SIG-M5 treated with dmso at 0.1 percent for 504 hours (cell line): ENCODE measurements around the gene ARHGAP10.

Source experiments
- DNase-seq: peaks from one replicate; lab custom pipeline; 2025; ENCODE audit not compliant: unreplicated experiment; lab: John Stamatoyannopoulos, UW

Gene ARHGAP10

DNA sequence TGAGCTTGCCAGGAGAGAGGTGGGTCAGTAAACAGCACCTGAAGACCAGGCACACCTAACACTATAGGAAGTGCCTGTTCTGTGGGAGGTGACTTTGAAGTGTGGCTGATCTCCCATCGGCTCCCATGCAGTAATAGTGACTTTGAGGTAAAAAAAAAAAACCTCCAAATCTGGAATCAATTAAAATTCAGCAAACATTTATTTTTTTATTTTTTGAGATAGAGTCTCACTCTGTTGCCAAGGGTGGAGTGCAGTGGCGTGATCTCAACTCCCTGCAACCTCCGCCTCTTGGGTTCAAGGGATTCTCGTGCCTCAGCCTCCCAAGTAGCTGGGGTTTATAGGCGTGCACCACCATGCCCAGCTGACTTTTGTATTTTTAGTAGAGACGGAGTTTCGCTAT, 32.4 kb downstream of the ARHGAP10 start:
- no peak for DNase-seq

DNA sequence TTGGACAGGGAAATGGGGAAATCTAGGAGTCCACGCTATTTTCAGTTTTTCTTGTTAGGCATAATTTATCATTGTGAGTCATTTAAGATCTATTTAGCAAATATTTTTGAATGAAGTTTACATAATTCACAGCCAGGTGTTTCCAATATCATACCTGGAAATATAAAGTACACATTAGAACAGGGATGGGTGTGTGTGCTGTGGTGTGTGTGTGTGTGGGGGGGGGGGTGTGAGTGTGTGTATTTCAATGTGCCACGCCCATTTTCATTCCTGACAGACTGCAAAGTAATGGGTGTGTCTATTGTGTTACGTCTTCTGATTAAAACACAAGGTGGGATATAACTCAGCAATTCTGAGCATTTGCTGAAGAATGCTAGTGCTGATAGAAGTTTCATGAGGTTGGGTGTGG, 33.2 kb downstream of the ARHGAP10 start:
- DNase-seq = no peak

DNA sequence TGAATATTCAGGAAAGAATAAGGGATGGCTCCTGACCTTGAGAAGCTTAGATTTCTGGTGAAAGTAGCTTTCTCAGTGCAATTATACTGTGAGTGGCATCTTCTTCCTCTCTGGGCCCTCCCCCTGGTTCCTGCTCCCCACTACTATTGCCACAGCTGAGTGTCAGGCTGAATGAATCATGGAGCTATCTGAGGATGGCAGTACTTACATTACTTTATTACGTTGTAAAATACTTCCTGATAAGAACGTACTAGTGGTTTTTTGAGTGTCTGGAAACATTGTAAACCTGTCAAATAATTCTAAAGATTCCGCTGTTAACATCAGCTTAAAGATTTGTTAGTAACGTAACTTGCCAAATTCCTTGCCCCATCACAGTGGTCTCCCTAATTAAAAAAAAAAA, 36.2 kb downstream of the ARHGAP10 start:
- DNase-seq = peak; percentile 75

DNA sequence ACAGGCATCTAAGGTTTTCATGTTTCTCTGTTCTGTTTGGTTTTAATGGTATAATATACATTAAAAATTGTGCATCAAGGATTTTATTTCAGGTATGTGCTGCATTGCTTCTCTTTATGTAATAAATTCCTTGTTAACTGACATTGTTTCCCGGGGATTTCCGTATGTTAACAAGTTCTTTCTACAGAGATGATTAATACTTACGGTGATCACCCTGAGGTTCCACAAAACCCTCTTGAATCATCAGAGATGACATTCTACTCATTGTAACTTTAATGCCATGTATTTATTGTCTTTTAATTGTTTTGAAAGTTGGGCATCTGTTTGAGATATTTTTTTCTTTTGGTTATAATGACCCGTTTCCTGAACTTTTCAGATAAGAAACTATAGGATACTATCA, 37.5 kb downstream of the ARHGAP10 start:
- DNase-seq = no peak

DNA sequence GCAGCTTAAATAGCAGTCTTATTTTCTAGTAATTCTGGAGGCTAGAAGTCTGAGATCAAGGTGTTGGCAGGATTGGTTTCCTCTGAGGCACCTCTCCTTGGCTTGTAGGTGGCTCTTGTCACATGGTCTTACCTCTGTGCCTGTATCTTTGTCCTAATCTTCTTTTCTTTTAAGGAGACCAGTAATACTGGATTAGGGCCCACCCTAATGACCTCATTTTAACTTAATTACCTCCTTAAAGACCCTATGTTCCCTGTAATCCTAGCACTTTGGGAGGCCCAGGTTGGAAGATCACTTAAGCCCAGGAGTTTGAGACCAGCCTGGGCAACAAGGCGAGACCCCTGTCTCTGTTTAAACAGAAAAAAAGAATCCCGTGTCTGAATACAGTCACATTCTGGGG, 38.9 kb downstream of the ARHGAP10 start:
- no peak for DNase-seq

DNA sequence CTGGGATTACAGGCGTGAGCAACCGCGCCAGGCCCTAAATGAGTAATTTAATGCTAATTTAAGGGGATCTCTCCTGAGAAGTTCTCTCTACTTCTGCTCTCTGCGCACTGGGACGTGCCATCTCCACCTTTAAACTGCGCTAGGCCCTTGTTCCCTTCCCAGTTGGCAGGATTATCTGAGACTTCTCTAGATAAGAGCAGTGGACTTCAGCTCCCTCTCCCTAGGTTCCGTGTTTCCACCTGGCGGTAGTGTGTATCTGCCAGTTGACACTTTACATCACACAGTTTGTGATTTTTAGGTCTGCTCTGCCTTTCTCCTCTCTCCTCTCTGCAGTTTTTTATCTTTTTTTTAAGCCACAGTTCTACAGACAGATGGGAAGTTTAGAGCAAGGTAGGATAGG, 40.2 kb downstream of the ARHGAP10 start:
- no peak for DNase-seq

DNA sequence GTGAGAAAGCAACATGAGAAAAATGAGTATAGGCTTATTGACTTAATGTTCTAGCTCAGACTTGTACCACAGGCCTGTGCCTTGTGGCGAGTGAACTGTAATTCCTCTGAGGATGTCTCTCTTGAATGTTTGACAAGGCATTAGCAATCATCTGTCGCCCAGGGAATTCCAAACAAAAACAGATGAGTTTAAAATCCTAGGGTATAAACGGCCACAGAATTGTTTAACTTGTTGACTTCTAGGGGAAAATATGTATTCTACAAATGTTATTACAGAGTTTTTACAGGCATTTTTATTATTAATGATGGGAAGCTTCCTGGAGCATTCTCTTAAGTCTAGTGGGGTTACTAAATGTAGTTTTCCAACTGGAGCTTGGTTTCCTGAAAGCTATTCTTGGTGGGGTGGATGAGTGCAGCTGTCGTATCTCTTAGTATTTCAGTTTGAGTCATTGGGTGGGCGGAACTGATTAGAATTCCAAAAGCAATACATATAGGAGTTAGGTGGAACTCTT, 40.6 kb downstream of the ARHGAP10 start:
- DNase-seq = no peak

DNA sequence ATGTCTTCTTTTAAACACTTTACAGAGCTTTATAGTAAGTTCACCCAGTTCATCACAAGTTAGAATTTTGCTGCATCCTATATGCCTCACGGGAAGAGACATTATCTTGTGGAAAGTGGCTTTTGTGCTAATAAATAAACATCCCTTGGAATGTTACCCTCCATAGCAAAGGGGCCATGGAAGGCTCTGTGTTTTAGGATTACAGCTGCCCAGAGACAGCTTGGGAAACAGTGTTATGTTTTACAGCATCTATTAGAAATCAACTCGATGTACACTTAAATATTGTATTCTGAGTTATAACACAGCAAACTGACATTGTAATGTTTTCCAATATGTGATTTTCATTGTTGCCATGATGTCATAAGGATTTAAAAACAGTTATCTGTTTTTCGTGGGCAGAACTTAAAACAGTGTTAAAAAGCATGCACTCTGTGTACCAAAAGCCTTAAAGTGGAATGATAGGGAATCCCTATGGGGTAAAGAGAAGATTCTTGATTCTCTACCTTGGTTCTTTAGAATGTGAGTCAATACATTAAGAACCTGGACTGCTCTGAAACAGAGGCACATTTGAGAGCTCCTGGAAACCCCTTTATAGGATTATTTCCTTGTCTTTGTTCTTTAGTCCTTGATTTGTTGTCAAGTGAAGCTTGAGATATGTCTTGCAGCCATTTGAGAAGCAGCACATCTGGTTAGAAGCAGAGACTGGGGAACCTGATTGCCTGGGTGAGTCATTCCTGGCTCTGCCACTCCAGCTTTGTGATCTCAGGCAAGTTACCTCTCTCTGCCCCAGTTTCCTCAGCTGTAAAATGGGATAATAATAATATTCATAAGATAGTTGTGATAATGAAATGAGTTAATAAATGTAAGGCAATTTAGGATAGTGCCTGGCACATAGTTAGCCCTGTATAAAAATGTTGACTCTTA, 41.6 kb downstream of the ARHGAP10 start:
- no peak for DNase-seq

DNA sequence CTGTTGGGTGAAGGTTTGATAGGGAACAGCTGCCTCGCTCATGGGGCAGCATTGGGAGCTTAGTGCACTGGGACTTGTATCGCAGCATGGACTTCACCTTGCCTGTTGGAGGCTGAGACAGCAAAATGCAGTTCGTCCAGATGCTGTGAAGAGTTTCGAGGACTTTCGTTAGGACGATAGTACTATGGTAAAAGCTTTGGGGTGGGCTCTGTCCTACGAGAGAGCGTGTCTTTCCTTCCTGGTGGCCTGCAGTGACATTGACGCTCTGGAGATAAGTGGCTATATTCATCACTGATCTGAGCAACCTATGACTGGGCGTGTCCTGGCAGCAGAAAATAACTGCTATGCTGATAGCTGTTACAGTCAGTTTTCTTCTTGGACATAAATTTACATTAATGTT, 44.8 kb downstream of the ARHGAP10 start:
- DNase-seq = no peak

DNA sequence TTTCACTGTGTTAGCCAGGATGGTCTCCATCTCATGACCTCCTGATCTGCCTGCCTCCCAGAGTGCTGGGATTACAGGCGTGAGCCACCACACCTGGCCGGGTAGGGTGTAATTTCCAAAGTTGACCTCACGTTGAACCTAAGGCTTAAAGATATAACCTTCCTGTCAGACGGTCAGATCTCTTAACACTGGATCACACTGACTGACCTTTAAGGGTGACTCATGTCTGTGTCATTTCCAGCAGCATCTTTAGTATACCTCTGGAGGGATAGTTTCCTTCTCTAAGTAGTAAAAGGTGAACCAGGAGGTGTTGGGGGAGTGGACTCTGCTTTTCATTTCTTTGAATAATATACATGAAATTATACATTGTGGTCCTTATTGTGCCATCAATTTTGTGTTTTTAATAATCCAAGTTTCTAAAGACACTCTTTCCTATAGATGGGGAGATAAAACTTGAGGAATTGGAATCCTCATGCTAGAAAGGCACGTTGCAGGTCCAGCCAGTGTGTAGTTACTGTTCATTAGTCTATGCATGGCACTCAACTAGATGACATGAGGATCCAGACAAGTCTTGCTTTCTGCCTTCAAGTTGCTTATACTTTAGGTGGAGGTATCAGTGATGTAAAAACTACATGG, 45.7 kb downstream of the ARHGAP10 start:
- DNase-seq = no peak

DNA sequence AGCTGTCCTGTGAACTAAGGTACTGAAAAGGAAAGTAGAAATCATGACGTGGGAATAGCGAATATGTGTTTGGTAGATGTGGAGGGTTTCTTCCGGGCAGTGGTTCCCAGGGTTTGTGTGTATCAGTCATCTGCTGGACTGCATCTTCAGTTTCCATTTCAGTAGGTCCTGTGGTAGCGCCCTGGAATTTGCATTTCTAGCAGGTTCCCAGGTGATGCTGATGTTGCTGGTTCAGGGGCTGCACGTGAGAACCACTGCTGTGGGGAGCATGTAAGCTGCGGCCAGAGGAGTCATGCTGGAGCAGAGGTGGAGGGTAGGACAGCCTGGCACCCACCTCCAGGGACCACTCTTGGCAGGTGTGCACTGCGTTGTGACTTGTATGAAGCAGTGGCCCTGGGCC, 47.1 kb downstream of the ARHGAP10 start:
- DNase-seq = no peak

DNA sequence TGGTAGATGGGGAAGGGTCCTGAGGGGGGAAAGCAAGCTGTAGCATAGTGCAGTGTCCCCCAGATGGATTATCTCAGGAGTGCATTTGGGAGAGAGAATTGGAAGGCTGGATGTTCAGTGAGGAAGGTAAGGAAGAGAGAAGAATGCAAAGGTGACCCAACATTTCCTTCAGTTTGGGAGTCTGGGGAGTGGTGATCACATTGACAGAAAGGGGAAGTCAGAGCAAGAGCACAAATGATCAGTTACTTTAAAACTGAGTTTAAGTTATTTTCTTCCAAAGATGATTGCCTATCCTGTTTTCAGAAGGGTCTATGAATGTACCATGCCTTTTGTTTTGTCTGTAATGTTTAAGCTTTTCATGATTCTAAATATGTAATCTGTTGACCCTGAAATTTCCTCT, 47.6 kb downstream of the ARHGAP10 start:
- peak; percentile 33 for DNase-seq

DNA sequence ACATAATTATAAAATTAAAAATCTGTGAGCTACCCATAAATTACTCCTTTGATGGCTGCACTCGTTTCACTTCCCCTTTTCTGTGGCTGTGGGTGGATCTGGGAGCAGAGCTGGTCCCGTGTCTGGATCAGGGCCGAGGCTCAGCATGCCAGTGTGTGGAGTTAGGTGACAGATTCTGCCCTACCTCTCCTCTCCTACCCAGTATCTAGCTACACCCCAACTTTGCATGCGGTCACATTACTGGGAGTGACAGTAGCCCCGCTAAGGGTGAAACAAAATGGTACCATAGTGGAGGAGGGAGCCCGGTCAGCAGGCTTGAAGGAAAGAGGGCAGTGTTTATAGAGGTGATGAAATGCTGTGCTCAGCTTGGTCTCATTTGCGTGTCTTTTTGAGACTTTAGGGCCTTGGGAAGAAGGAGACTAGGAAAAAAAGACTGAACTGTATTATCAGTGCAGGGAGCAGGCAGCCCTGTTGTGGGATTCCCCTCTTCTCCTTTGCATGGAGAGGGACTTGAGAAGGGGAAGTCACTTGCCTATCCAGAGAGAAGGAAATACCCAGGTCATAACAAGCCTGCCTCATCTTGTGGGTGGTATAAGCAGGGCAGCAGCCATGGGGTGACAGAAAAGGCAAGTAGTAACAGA, 48.4 kb downstream of the ARHGAP10 start:
- peak; percentile 51 for DNase-seq

DNA sequence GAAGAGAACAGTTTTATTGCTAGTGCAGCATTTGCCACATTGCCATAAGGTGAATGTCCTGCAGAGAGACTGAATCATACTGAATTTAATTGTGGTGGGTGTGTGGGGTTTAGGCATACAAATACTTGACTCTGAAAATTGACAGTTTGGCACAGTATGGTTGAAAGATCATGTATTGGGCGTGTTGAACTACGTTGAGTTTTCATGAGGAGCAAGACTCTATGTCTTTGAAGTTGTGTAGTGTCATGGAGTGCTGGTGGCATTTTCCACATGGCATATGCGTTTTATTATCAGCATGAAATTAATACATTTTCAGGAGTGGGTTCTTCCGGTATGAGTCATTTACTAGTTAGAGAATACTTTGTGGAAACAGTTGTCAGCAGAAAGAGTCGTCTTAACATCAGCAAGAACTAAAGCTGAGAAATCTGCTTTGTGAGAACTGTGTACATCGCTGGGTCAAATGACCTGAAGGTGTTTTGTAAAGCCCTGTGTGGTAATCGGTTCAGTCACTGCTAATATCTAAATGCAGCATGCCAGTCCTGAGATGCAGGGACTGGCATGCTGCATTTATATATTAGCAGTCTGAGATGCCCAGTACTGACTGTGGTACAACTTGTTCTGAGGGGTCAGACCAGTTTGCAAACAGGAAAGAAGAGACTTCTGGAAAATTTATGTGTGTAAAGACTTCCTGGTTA, 50.3 kb downstream of the ARHGAP10 start:
- DNase-seq = peak; percentile 44

DNA sequence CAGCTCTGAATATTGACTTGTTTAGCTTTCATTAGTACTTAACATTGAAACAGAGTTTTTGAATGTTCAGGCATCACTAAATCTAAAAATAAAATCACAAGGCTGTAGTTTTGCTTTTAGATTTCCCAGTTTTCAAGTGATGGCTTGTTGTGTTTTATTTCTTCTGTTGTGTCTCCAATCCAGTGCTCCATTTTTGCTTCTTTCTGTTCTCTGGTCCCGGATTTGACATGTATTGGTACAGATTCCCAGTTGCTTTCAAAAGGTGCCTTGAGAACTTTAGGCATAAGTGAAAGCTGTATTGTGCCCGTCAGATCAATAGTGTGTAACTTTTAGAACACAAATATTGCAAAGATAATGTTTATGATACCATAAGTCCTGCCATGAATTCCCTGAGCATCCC, 53.2 kb downstream of the ARHGAP10 start:
- no peak for DNase-seq

DNA sequence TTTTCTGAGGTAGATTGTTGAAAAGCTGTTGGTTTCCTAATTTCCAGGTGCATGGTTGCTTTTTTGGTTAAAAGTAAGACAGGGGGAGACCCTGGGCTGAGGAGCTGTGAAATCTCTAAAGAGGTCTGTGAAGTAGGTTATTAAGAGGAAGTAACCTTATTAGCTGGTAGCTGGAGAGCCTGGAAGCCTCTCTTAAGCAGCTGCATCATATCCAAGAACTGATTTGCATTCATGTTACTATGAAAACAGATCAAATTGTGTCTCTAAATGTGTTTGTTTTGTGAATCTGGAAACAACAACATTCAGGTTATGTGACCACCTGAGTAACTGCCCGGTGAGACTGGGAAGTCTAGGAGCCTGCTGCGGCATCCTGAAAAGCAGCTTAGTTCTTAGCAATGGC, 54.1 kb downstream of the ARHGAP10 start:
- no peak for DNase-seq

DNA sequence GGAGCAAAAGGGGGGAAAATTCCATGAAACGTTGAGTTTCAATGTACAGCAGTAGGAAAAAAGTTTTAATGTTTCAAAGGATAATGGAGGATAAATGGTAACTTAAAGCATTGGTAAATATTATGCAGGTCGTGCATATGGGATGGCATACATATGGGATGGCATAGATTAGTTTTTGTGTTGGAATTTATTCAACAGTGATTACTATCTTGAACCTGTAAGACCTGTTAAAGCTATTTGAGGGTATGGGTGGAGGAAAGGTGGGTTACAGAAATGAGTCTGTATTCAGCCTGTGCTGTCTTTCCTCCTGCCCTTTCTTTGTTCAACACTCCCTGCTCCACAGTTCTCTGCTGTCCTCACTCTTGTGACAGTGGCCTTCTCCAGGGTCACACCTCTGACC, 54.6 kb downstream of the ARHGAP10 start:
- DNase-seq = no peak

DNA sequence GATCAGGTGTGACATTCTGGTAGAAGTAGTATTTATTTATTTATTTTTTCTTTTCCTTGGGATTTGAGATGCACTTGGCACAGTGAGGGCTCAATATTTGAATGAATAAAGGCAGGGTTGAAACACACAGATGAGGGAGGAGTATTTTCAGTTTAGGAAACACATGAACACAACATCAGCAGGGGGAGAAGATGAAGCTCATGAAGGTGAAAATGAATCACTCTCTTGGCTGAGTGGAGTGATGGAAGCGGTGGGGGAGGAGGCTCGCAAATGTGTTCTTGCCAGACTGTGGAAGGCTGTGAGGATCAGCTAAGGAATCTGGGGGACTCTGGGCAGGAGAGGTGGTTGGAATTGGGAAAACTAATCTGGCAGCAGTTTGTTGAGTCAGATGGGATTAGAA, 55.3 kb downstream of the ARHGAP10 start:
- DNase-seq = no peak

DNA sequence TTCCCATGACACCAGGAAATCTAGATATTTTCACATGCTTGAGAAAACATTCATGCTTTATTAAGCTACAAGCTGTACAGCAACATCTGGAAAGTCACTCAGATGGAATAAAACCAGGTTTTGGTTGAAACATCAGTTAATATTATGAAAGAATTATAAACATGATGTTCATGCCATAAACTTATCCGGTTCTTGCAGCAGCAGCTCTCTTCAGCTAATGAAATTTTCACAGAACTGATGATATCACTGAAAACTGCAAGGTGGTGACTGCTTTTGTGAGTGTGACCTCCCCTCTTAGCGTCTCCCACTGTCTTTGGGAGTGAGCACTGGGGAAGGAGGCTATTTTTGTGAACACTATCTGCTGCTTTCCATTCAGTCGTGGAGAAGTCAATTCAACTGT, 56.9 kb downstream of the ARHGAP10 start:
- DNase-seq = no peak

DNA sequence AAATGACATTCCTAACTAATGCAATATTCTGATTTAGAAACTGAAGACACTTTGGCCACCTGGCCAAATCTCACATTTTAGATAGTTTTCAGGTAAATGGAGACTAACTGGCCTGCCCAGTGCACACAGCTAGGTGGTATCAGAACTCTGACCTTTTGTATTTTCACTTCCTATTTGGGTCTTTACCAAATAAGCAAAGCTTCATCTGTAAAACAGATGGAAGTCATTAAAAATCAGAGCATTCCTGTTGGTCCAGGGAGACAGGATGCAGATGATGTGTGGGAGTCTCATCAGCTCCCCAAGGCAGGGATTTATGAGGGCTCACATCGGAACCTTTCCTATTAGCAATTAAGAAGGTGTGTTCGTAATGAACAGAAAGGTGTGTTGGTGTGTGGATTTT, 57.7 kb downstream of the ARHGAP10 start:
- no peak for DNase-seq

DNA sequence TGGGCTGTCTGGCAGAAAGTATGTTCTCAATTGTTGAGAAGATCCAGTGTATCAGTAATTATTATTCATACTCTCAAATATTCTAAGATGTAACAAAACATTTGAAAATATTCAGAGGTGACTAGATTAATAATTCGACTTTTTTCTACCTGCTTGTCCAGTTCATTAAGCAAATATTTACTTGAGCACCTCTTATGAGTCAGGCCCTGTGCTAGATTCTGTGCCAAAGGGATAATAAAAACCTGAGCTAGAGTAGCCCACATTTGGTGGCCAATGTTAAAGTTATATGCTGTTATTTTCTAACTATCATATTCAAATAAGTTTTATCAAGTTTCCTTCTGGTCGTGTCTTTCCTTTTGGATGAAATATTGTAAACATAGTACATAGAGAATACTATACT, 58.5 kb downstream of the ARHGAP10 start:
- DNase-seq = peak; percentile 36
